ENCODE measurements around the gene TRHDE.

TRHDE gene

DNA sequence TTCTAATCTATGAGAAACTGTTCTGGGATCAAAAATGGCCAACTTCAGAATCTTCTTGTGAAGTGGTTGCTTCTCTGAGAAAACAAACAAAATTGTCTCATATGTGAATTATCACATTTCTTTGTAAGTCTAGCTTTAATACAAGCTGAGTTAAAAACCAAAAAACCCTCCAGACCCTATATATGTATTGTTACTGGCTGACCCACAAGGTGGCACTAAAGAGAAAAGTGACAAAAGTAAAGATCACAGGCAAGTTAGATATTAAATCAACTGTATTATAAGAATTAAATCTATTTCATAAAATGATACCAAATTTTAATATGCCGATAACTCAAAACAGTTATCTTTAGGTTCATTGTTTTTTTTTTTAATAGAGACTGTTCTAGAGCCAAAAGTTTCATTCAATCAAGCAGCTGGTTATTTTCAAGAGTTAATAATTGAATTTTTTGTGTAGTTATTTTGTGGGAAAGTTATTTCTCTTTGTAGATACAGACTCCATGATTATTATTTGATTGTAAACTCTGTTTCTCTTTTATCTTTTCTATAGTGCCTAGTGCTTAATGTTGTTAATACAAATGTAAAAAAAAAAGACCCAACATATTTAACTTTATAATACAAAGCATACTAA lies 7.5 kb upstream of the TRHDE start:
- Histone ChIP-seq H3K9ac (ENCODE audit: low read length) (no peak overlapping the region), H3K36me3 (ENCODE audit: control insufficient read depth, insufficient read depth, low read length) (no peaks in the 10 kb centered on the region), H3K4me3 (ENCODE audit: low read length) (no peak overlapping the region), H3K4me1 (ENCODE audit: control insufficient read depth, insufficient read depth, low read length) (no peaks in the 10 kb centered on the region), H3K27me3 (ENCODE audit: control insufficient read depth, insufficient read depth, low read length) (peaks cover 3% of the 10 kb centered on the region), H3K9me3 (ENCODE audit: control insufficient read depth, low read length) (no peaks in the 10 kb centered on the region)

DNA sequence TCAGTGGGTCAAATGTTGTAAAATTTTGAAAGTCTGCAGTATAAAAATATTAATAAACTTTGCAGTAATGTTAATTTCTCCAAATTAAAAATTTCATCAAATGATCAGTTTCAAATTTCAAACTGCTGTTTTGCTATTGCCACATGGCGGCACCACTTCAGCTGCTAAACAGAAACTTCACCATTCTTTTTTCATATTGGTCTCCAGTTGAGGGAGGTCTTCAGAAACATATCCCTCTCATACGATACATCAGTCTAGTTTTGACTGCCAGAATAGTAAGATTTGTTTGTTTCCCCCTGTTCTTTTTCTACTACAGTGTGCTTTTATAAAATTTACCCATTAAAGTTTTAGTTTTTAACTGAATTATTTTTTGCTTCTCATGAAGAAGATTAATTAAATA lies 4.2 kb upstream of the TRHDE start:
- Histone ChIP-seq H3K9me3 (ENCODE audit: control insufficient read depth, low read length) (no peaks in the 10 kb centered on the region), H3K36me3 (ENCODE audit: control insufficient read depth, insufficient read depth, low read length) (no peaks in the 10 kb centered on the region)

DNA sequence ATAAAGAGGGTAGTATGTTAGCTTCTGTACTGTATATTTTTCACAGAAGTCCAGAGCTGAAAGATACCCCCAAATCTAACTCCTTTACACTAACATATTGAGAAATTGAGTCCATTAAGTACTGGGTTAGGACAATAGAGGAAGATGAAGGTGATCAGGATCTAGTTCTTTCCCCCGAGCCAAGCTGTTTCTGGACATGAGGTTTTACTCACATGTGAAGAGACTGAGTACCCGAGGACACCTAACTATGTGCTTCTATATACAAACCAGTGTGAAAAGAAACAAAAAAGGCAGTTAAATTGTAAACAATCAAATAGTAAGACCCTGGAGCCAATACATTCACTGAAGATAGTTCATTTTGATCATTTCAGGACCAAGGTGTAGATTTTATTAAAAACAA lies 3.8 kb upstream of the TRHDE start:
- Histone ChIP-seq H3K4me3 (ENCODE audit: low read length) (no peak overlapping the region), H3K9ac (ENCODE audit: low read length) (no peak overlapping the region), H3K36me3 (ENCODE audit: control insufficient read depth, insufficient read depth, low read length) (no peaks in the 10 kb centered on the region), H3K27me3 (ENCODE audit: control insufficient read depth, insufficient read depth, low read length) (peaks cover 37% of the 10 kb centered on the region), H3K9me3 (ENCODE audit: control insufficient read depth, low read length) (no peaks in the 10 kb centered on the region), H3K4me1 (ENCODE audit: control insufficient read depth, insufficient read depth, low read length) (peaks cover 9% of the 10 kb centered on the region)

More for the DNA sequence above, 4.2 kb upstream of the TRHDE start:
- Histone ChIP-seq H3K4me1 (ENCODE audit: control insufficient read depth, insufficient read depth, low read length) (peaks cover 4% of the 10 kb centered on the region), H3K9ac (ENCODE audit: low read length) (no peak overlapping the region), H3K4me3 (ENCODE audit: low read length) (no peak overlapping the region), H3K27me3 (ENCODE audit: control insufficient read depth, insufficient read depth, low read length) (peaks cover 33% of the 10 kb centered on the region)

DNA sequence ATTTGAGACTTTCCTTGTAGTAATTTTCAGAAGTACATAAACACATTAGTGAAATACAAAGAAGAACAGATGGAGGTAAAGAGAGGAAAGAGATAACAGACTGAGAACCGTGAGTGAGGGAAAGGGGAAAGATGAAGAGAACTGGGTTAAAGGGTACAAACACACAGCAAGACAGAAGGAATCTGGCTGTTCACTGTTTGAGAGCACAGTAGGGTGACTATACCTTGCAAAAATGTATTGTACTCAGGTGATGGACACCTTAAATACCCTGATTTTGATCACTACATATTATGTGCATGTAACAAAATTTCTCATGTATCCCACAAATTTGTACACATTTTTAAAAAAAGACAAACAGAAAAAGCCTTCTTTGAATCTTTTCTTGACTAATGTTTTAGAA lies 2.7 kb upstream of the TRHDE start:
- Histone ChIP-seq H3K9ac (ENCODE audit: low read length) (no peak overlapping the region), H3K9me3 (ENCODE audit: control insufficient read depth, low read length) (no peaks in the 10 kb centered on the region), H3K4me1 (ENCODE audit: control insufficient read depth, insufficient read depth, low read length) (peaks cover 13% of the 10 kb centered on the region), H3K36me3 (ENCODE audit: control insufficient read depth, insufficient read depth, low read length) (no peaks in the 10 kb centered on the region), H3K4me3 (ENCODE audit: low read length) (no peak overlapping the region), H3K27me3 (ENCODE audit: control insufficient read depth, insufficient read depth, low read length) (peaks cover 48% of the 10 kb centered on the region)

DNA sequence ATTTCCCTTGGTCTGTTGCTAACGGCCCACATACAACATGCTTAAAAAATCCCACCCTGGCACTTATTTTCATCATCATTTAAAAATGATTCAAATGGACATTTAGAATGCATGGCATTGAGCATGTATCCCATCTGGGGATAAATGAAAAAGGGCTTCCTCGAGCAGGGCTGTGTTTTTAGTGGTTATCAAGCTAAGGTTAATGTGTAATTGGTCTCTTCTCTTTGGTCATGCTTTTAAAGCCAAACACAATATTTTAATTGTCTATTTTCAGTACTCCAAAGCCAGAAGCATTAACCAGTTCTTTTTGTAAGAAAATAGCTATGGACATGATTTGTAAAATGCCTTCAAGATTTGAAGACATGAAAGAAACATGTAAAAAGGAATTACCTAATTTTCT lies 1.9 kb upstream of the TRHDE start:
- H3K9me3 ChIP-seq (ENCODE audit: control insufficient read depth, low read length), result no peaks in the 10 kb centered on the region
- no peak overlapping the region for H3K4me3 ChIP-seq (ENCODE audit: low read length)
- peaks cover 13% of the 10 kb centered on the region for H3K4me1 ChIP-seq (ENCODE audit: control insufficient read depth, insufficient read depth, low read length)
- H3K36me3 ChIP-seq (ENCODE audit: control insufficient read depth, insufficient read depth, low read length), result no peaks in the 10 kb centered on the region
- H3K27me3 ChIP-seq (ENCODE audit: control insufficient read depth, insufficient read depth, low read length), result peaks cover 56% of the 10 kb centered on the region
- H3K9ac ChIP-seq (ENCODE audit: low read length), result no peak overlapping the region

GRCh38 chr12:72270961-72271360 lies 1.2 kb upstream of the TRHDE start:
- Histone ChIP-seq H3K4me3 (ENCODE audit: low read length) (no peak overlapping the region), H3K9ac (ENCODE audit: low read length) (peak overlapping the region; percentile 15), H3K4me1 (ENCODE audit: control insufficient read depth, insufficient read depth, low read length) (peaks cover 13% of the 10 kb centered on the region), H3K27me3 (ENCODE audit: control insufficient read depth, insufficient read depth, low read length) (peaks cover 57% of the 10 kb centered on the region), H3K36me3 (ENCODE audit: control insufficient read depth, insufficient read depth, low read length) (no peaks in the 10 kb centered on the region), H3K9me3 (ENCODE audit: control insufficient read depth, low read length) (no peaks in the 10 kb centered on the region)

GRCh38 chr12:72271451-72272090 lies 599 bp upstream of the TRHDE start:
- no peaks in the 10 kb centered on the region for H3K9me3 ChIP-seq (ENCODE audit: control insufficient read depth, low read length)
- peaks cover 13% of the 10 kb centered on the region for H3K4me1 ChIP-seq (ENCODE audit: control insufficient read depth, insufficient read depth, low read length)
- peaks cover 61% of the 10 kb centered on the region for H3K27me3 ChIP-seq (ENCODE audit: control insufficient read depth, insufficient read depth, low read length)
- peak overlapping the region; percentile 15 for H3K9ac ChIP-seq (ENCODE audit: low read length)
- H3K4me3 ChIP-seq (ENCODE audit: low read length), result peak overlapping the region; percentile 31
- H3K36me3 ChIP-seq (ENCODE audit: control insufficient read depth, insufficient read depth, low read length), result no peaks in the 10 kb centered on the region

- no peak overlapping the region for H3K4me3 ChIP-seq (ENCODE audit: low read length)
- peaks cover 13% of the 10 kb centered on the region for H3K4me1 ChIP-seq (ENCODE audit: control insufficient read depth, insufficient read depth, low read length)
- no peaks in the 10 kb centered on the region for H3K9me3 ChIP-seq (ENCODE audit: control insufficient read depth, low read length)
- no peak overlapping the region for H3K9ac ChIP-seq (ENCODE audit: low read length)
- H3K27me3 ChIP-seq (ENCODE audit: control insufficient read depth, insufficient read depth, low read length), result peaks cover 64% of the 10 kb centered on the region
- H3K36me3 ChIP-seq (ENCODE audit: control insufficient read depth, insufficient read depth, low read length), result no peaks in the 10 kb centered on the region
These were observed 745 bp downstream of the TRHDE start for GRCh38 chr12:72272731-72273498.

- Histone ChIP-seq H3K36me3 (ENCODE audit: control insufficient read depth, insufficient read depth, low read length) (no peaks in the 10 kb centered on the region), H3K9me3 (ENCODE audit: control insufficient read depth, low read length) (no peaks in the 10 kb centered on the region), H3K4me3 (ENCODE audit: low read length) (no peak overlapping the region), H3K27me3 (ENCODE audit: control insufficient read depth, insufficient read depth, low read length) (peaks cover 64% of the 10 kb centered on the region), H3K9ac (ENCODE audit: low read length) (no peak overlapping the region), H3K4me1 (ENCODE audit: control insufficient read depth, insufficient read depth, low read length) (peaks cover 13% of the 10 kb centered on the region)
These were observed 1.3 kb downstream of the TRHDE start for GRCh38 chr12:72273499-72273837.

- peaks cover 64% of the 10 kb centered on the region for H3K27me3 ChIP-seq (ENCODE audit: control insufficient read depth, insufficient read depth, low read length)
- H3K4me1 ChIP-seq (ENCODE audit: control insufficient read depth, insufficient read depth, low read length), result peaks cover 13% of the 10 kb centered on the region
- H3K36me3 ChIP-seq (ENCODE audit: control insufficient read depth, insufficient read depth, low read length), result no peaks in the 10 kb centered on the region
- H3K9me3 ChIP-seq (ENCODE audit: control insufficient read depth, low read length), result no peaks in the 10 kb centered on the region
- H3K4me3 ChIP-seq (ENCODE audit: low read length), result no peak overlapping the region
- H3K9ac ChIP-seq (ENCODE audit: low read length), result no peak overlapping the region
These were observed 1.7 kb downstream of the TRHDE start for GRCh38 chr12:72273851-72274351.

DNA sequence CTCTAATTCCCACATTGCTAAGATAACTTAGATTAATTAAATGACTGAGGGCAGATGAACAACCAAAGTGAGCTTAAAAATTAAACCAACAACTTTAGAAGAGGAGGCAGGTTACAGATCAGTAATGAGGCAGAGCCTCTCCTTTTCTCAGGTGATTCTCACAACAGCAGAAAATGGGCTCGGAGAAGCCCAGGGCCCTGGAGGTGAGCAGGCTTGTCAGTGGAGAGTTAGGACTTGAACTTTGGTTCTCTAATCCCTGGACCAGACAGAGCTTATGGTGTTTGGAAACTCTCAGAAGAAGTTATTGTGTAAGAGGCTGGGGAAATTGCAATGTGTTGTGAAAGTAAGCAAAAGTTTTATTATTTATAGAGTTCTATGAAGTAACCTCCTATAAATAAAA lies 2.8 kb downstream of the TRHDE start:
- no peak overlapping the region for H3K9ac ChIP-seq (ENCODE audit: low read length)
- H3K4me1 ChIP-seq (ENCODE audit: control insufficient read depth, insufficient read depth, low read length), result peaks cover 13% of the 10 kb centered on the region
- H3K36me3 ChIP-seq (ENCODE audit: control insufficient read depth, insufficient read depth, low read length), result no peaks in the 10 kb centered on the region
- H3K27me3 ChIP-seq (ENCODE audit: control insufficient read depth, insufficient read depth, low read length), result peaks cover 59% of the 10 kb centered on the region
- no peaks in the 10 kb centered on the region for H3K9me3 ChIP-seq (ENCODE audit: control insufficient read depth, low read length)
- H3K4me3 ChIP-seq (ENCODE audit: low read length), result no peak overlapping the region

DNA sequence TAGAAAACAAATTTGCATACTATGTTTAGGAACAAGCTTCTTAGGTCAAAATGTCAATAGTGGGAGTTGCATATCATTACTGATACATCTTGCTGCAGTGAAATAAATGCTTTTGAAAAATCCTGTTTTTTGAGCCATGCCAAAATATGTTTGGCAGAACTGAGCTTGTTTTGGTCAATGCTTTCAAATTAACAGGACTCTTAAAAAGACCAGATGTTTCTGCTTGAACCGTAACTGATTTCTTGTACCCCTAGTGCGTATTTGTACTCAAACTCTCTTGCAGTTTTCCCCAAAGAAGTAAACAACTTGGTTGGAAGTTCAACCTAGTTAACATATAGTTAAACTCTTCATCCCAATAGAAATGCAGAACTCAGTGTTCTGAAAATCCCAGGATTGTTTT lies 3.4 kb downstream of the TRHDE start:
- Histone ChIP-seq H3K27me3 (ENCODE audit: control insufficient read depth, insufficient read depth, low read length) (peaks cover 56% of the 10 kb centered on the region), H3K9me3 (ENCODE audit: control insufficient read depth, low read length) (no peaks in the 10 kb centered on the region), H3K4me3 (ENCODE audit: low read length) (no peak overlapping the region), H3K36me3 (ENCODE audit: control insufficient read depth, insufficient read depth, low read length) (no peaks in the 10 kb centered on the region), H3K9ac (ENCODE audit: low read length) (no peak overlapping the region), H3K4me1 (ENCODE audit: control insufficient read depth, insufficient read depth, low read length) (peaks cover 13% of the 10 kb centered on the region)

Measured in mucosa of stomach (tissue), 1 donor.